Psoas muscle (tissue), 8 donors: ENCODE data around the gene NPM3. TPM values are rescaled to one million over a fixed set of nuclear protein-coding genes. Genes with fewer than 3 reads are reported as not detected.
A peak's percentile ranks its signal among the peaks of the same experiment; 100 is the strongest.

Experiments
- ATAC-seq, 4 donors: fragments of 200-7000 bp; cut with Tn5 transposase; one replicate each; pipeline ENCODE4 v1.9.1; 2020; ENCODE audit warnings: moderate library complexity in 3 of 4, mild to moderate bottlenecking in 2 of 4
- DNase-seq, 2 donors: peaks; one replicate each; pipeline ENCODE4 v3.0.0-alpha.2; 2020
- H3K27ac ChIP-seq: fragments of 200-600 bp; one replicate; pipeline ENCODE4 v1.8.0; 2022
- H3K27me3 ChIP-seq, 3 donors: fragments of 200-600 bp in 1 of 3; one replicate each; pipeline versions ENCODE4 v1.6.1 to v1.8.0; 2013 to 2022; ENCODE audit warnings: low read length in 2 of 3, mild to moderate bottlenecking in 2 of 3, moderate library complexity in 1 of 3; ENCODE audit not compliant: insufficient read depth in 3 of 3
- H3K36me3 ChIP-seq, 2 donors: fragments of 200-600 bp in 1 of 2; one replicate each; pipeline versions ENCODE4 v1.6.1 to v1.8.0; 2013 to 2022; ENCODE audit warnings: low read depth in 1 of 2, mild to moderate bottlenecking in 1 of 2, moderate library complexity in 1 of 2; ENCODE audit not compliant: insufficient read depth in 1 of 2
- H3K4me1 ChIP-seq: fragments of 200-600 bp; one replicate; pipeline ENCODE4 v1.8.0; 2022
- H3K4me3 ChIP-seq: fragments of 200-600 bp; one replicate; pipeline ENCODE4 v1.8.0; 2022; ENCODE audit warnings: mild to moderate bottlenecking
- H3K9me3 ChIP-seq: fragments of 200-600 bp; one replicate; pipeline ENCODE4 v1.8.0; 2022
- WGBS, 3 donors: extraction: QIAGEN DNeasy Blood & Tissue Kit; methylation state at CpG; one replicate each; pipeline versions ENCODE4 v1.1.6 to v1.1.7; 2013; 5-methylcytosine and 5-hydroxymethylcytosine counted together
- intact Hi-C, 2 donors: fragments of 100-400 bp; cut with DNase I; formaldehyde crosslinking; loops; one replicate each; pipeline versions ENCODE4 v1.11.0 to v1.14.2; 2022
- long read RNA-seq, 2 donors: library from polyadenylated mRNA; unstranded; transcript quantifications; one replicate each; pipeline ENCODE4 v2.0.0, GENCODE V29; 2021
- polyA plus RNA-seq, 3 donors: library from polyadenylated mRNA; stranded (reverse); fragments of 200-250 nt; gene quantifications; one replicate each; pipeline ENCODE4 v1.2.3, GENCODE V29; 2013
- total RNA-seq, 4 donors: library from RNA; stranded (reverse); fragmentation: NEBNext Ultra II Directional in 2 of 4; extraction: Animal tissue kit (Norgen Biotek cat#: 25700) in 2 of 4; gene quantifications; one replicate each; pipeline versions ENCODE4 v1.2.1 to v1.2.4, GENCODE V29; 2021 to 2023
- TF ChIP-seq, protein P1 (sequence below): fragments of 200-600 bp; IDR thresholded peaks from one replicate; pipeline ENCODE4 v1.8.0; 2022; ENCODE audit warnings: antibody characterized with exemption
- donor health status: healthy with polysubstance abuse.
- donor health status: DM: no; HTN: no; CAD: no; lungs with moderate emphysema.
- donor health status: Bipolar disorder and iron deficiency.
- donor health status: healthy.
- donor health status: DM: yes; HTN: yes; CAD: no.
- donor health status: DM: no; HTN: no; CAD: no.
- donor health status: DM: no; HTN: no; CAD: no.
- donor health status: DM: yes; HTN: yes; CAD: no.

NPM3 gene, protein sequence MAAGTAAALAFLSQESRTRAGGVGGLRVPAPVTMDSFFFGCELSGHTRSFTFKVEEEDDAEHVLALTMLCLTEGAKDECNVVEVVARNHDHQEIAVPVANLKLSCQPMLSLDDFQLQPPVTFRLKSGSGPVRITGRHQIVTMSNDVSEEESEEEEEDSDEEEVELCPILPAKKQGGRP
- total RNA-seq (10 to 100 TPM; 12.3 to 18.5 (median 14.7) TPM), polyA plus RNA-seq (10 to 100 TPM; 19.3 to 52.6 (median 24.3) TPM)
- long read RNA-seq, donor 1: 0 reads
- long read RNA-seq, donor 2, partial matches to known transcripts: 1 of 2 reads
- long read RNA-seq, donor 2, other reads (novel, unspliced or antisense): 0 of 2 reads

DNA sequence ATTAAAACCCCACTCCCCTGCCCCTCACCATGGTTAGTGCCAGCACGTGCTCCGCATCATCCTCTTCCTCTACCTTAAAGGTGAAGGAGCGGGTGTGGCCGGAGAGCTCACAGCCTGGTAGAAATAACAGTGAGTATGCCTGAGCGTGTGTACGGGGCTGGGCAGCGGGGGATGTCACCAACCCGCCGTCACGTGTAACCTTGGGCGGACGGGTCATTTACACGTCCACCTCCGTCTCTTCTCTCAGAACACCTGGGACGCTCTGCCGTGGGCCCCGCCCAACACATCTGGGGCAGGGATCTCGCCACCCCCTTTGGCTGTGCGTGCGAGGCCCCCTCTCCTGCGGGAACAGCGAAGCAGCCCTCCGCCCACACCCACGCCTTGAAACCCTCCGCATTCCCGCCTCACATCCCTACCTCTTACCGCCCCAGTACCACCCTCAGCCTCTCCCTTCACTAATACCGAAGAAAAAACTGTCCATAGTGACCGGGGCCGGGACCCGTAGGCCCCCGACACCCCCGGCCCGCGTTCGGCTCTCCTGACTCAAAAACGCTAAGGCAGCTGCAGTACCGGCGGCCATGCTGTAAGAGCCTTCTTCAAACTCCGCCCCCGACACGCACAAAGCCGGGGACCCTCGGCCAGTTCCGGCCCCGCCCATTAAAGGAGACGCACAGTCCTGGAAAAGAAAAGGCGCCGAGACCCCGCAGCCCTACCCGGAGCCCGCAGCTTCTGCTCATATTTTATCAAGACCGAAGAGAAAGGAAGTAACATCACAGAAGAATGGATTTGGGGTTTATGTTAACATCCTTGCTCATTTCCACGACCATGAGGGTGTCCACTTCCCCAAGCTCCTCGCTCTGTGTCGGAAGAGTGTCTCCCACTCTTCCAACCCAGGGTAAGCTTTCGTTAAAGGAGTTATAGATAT is at the start of gene NPM3:
Gene NPM3, minus strand, starts transcription at position 636 of the 925 bp plus-strand sequence. Its CDS starts 56 bp downstream, at position 580.
- Histone ChIP-seq H3K27me3 (peaks cover 0 to 17% (median 4%) of the 10 kb centered on the region in 3 donors), H3K9me3 (no peaks in the 10 kb centered on the region), H3K36me3 (peaks cover 8 to 43% of the 10 kb centered on the region in 2 donors), H3K4me1 (peaks cover 39% of the 10 kb centered on the region), H3K27ac (peak within 1 kb of the TSS; percentile 46), H3K4me3 (peak within 1 kb of the TSS; percentile 86)
- DNase-seq (peak; percentile 84 to 89), ATAC-seq (peak; percentile 71 to 81 (median 80))
- 1 to 2% (median 1%) methylated on average over 57 of the region's 57 CpGs for WGBS, 3 donors
- TF ChIP-seq, protein P1, sequence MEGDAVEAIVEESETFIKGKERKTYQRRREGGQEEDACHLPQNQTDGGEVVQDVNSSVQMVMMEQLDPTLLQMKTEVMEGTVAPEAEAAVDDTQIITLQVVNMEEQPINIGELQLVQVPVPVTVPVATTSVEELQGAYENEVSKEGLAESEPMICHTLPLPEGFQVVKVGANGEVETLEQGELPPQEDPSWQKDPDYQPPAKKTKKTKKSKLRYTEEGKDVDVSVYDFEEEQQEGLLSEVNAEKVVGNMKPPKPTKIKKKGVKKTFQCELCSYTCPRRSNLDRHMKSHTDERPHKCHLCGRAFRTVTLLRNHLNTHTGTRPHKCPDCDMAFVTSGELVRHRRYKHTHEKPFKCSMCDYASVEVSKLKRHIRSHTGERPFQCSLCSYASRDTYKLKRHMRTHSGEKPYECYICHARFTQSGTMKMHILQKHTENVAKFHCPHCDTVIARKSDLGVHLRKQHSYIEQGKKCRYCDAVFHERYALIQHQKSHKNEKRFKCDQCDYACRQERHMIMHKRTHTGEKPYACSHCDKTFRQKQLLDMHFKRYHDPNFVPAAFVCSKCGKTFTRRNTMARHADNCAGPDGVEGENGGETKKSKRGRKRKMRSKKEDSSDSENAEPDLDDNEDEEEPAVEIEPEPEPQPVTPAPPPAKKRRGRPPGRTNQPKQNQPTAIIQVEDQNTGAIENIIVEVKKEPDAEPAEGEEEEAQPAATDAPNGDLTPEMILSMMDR: no peak
- intact Hi-C loops: no loop called here

DNA sequence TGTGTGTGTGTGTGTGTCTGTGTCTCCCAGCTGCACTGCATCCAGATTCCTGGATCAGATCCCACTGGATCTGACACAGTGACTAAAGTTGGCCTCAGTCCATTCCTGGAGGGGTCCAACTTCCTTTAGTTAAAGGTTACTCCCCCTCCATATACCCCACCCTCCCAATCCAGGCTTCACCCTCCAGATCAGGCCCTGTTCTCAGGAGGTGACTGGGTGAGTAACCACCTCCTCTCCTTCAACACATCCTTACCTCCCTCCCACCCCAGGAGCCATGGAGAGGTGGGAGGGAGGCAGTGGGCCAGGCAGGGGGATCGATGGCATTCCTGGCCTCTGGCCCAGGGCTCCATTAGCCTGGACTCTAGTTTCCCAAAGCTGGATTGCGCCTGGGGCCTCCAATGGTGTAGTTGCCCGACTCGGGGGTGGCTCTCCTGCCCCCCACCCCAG is 49.1 kb upstream of the NPM3 start:
- peaks cover 0 to 5% of the 10 kb centered on the region in 2 donors for H3K36me3 ChIP-seq
- 44 to 51% (median 45%) methylated on average over 4 of the region's 4 CpGs for WGBS, 3 donors
- peaks cover 7% of the 10 kb centered on the region for H3K4me1 ChIP-seq
- ATAC-seq (no peak), DNase-seq (no peak)
- no peak overlapping the region for H3K27ac ChIP-seq
- H3K4me3 ChIP-seq: no peak overlapping the region
- intact Hi-C loops: no loop called here
- no peaks in the 10 kb centered on the region for H3K9me3 ChIP-seq
- TF ChIP-seq, protein P1: no peak
- H3K27me3 ChIP-seq: no peaks in the 10 kb centered on the region

DNA sequence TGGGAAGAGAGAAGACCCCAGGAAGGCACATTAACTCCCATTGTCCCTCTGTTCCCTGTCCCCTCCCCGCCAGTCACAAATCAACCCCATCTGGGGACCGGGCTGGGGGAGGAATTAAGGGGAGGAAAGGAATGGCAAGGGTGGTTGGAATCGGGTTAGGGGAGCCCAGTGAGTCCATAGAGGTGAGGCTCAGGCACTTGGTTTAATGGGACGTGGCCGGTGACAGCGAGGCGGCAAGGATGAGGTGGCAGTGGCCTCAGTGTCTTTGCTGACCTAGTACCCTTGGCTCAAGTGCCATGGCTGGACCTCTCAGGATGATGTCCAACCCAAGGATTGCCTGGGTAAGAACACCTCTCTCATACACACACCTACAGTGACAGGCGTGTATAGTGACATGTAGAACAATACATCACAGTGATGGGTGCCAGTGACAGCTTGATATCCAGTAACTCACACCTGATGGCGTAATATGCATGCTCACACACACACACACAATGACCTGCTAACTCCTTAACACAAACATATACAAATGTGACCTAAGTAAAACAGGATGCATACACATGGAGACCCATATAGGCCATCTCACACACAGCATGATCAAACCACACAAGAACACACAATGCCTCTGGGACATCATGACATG is 48.0 kb upstream of the NPM3 start:
- peak overlapping the region; percentile 53 for H3K27ac ChIP-seq
- peaks cover 0 to 15% of the 10 kb centered on the region in 2 donors for H3K36me3 ChIP-seq
- no peak for ATAC-seq
- no peaks in the 10 kb centered on the region for H3K9me3 ChIP-seq
- peak overlapping the region; percentile 68 for H3K4me3 ChIP-seq
- TF ChIP-seq, protein P1: no peak
- intact Hi-C loops: no loop called here
- peaks cover 7% of the 10 kb centered on the region for H3K4me1 ChIP-seq
- no peak for DNase-seq
- no peaks in the 10 kb centered on the region for H3K27me3 ChIP-seq
- WGBS, 3 donors: 54 to 59% (median 57%) methylated on average over 9 of the region's 9 CpGs

DNA sequence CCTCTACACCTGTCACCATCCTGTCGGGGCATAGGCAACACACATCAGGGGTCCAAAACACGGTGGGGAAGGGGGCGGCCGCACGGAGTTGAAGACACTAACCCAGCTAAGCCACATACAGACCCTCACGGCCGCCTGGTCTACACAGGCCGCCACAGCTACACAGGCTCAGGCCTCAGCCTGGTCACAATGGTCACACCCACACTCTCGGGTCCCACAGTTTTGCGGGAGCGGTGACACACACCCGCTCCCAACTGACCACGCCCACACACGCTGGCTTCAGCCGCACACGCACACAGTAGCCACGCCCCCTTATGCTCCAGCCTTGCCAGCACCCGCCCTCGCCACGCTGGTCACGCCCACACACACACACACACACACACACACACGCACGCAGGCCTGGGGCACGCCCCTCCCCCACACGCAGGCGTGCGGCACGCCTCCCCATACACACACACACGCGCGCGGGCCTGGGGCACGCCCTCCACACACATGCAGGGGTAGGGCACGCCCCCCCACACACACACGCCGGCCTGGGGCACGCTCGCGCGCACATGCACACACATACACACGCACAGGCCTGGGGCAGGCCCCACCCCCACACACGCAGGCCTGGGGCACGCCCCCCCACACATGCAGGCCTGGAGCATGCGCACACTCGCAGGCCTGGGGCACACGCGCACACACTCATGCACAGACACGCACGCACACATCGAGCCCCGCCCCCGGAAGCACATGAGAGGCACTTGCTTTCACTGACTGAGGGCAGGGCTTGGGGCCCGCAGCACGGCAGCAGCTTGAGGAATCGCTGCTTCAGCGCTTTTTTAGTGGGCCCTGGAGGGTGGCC is 47.3 kb upstream of the NPM3 start:
- ATAC-seq (peak; percentile 81 to 89 (median 88)), DNase-seq (peak; percentile 87 to 93)
- Histone ChIP-seq H3K9me3 (no peaks in the 10 kb centered on the region), H3K27ac (peak overlapping the region; percentile 53), H3K4me1 (peaks cover 7% of the 10 kb centered on the region), H3K4me3 (peak overlapping the region; percentile 68), H3K36me3 (peaks cover 0 to 19% of the 10 kb centered on the region in 2 donors), H3K27me3 (no peaks in the 10 kb centered on the region)
- intact Hi-C loops: no loop called here
- TF ChIP-seq, protein P1: no peak
- 2% methylated on average over 53 to 56 of the region's 56 CpGs for WGBS, 3 donors
